Fibroblast of skin of back (primary cell): ENCODE results near the gene TIMM13.
"Not testable (repeated sequence)": the region's sequence is repeated elsewhere in the genome, so short reads cannot be mapped to it uniquely, and the experiment has no call there.

Experiments
- DNase-seq: peaks from one replicate; pipeline ENCODE4 v3.0.0-alpha.2; 2013

TIMM13 gene

GRCh38 chr19:2429917-2430535 lies 2.6 kb upstream of the TIMM13 start:
- no peak for DNase-seq

GRCh38 chr19:2428756-2429711 lies 1.6 kb upstream of the TIMM13 start:
- DNase-seq = no peak

GRCh38 chr19:2428321-2428690 lies 920 bp upstream of the TIMM13 start:
- peak; percentile 26 for DNase-seq

GRCh38 chr19:2426611-2427428 lies 566 bp downstream of the TIMM13 start:
- peak; percentile 34 for DNase-seq

- no peak for DNase-seq
Observed at GRCh38 chr19:2425622-2426581, 1.5 kb downstream of the TIMM13 start.

- peak; percentile 76 for DNase-seq
Observed at GRCh38 chr19:2424686-2425621, 2.4 kb downstream of the TIMM13 start.

GRCh38 chr19:2423915-2424685 lies 3.3 kb downstream of the TIMM13 start:
- no peak for DNase-seq

GRCh38 chr19:2423071-2423914 lies 4.1 kb downstream of the TIMM13 start:
- DNase-seq = no peak

GRCh38 chr19:2421581-2422306 lies 5.6 kb downstream of the TIMM13 start:
- DNase-seq = no peak

- DNase-seq = no peak
Observed at GRCh38 chr19:2420490-2420889, 6.9 kb downstream of the TIMM13 start.

GRCh38 chr19:2419754-2420153 lies 7.6 kb downstream of the TIMM13 start:
- no peak for DNase-seq

- no peak for DNase-seq
Observed at GRCh38 chr19:2417881-2418406, 9.4 kb downstream of the TIMM13 start.

GRCh38 chr19:2417436-2417835 lies 9.9 kb downstream of the TIMM13 start:
- DNase-seq = not testable (repeated sequence)

- DNase-seq = no peak
Observed at GRCh38 chr19:2416321-2417097, 10.9 kb downstream of the TIMM13 start.

GRCh38 chr19:2415973-2416319 lies 11.4 kb downstream of the TIMM13 start:
- no peak for DNase-seq

GRCh38 chr19:2415281-2415972 lies 12.0 kb downstream of the TIMM13 start:
- no peak for DNase-seq

GRCh38 chr19:2413629-2414028 lies 13.8 kb downstream of the TIMM13 start:
- DNase-seq = no peak
